ENCODE results near the gene REG4. TPM values are rescaled to one million over a fixed set of nuclear protein-coding genes. Genes with fewer than 3 reads are reported as not detected.

The REG4 gene
- total RNA-seq, 2 donors from 2014 or later, result 3.8 TPM; not detected in 1

DNA sequence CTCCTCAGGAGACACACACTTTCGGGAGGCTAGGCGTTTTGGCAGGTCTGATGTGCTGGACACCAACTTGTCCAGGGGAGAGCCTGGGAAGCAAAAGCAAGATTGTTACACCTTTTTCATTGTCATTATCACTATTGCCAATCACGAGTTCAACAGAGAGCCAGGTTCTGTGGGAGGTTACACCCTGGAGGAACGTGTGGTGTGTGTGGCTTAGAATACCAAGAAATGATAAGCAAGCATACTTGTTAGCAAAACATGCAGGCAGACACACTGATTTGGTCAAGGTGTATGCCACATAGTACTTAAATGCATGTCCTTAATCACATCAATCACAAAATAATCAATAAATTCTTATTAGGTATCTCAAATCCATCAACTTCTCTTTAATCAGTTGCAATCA lies 58.7 kb downstream of the REG4 start:
- no peaks in the 10 kb centered on the region for H3K4me1 ChIP-seq (ENCODE audit: control insufficient read depth in 1 of 2, low read depth in 2 of 2)
- TF ChIP-seq, protein P1, sequence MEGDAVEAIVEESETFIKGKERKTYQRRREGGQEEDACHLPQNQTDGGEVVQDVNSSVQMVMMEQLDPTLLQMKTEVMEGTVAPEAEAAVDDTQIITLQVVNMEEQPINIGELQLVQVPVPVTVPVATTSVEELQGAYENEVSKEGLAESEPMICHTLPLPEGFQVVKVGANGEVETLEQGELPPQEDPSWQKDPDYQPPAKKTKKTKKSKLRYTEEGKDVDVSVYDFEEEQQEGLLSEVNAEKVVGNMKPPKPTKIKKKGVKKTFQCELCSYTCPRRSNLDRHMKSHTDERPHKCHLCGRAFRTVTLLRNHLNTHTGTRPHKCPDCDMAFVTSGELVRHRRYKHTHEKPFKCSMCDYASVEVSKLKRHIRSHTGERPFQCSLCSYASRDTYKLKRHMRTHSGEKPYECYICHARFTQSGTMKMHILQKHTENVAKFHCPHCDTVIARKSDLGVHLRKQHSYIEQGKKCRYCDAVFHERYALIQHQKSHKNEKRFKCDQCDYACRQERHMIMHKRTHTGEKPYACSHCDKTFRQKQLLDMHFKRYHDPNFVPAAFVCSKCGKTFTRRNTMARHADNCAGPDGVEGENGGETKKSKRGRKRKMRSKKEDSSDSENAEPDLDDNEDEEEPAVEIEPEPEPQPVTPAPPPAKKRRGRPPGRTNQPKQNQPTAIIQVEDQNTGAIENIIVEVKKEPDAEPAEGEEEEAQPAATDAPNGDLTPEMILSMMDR (IDR thresholded peaks at IDR 0.05), result no peak
- no peaks in the 10 kb centered on the region for H3K27me3 ChIP-seq (replicated peaks; ENCODE audit: insufficient read depth)
- ATAC-seq (ENCODE audit: insufficient number of reproducible peaks, low FRiP score, low read depth), result no peak
- no peaks in the 10 kb centered on the region for H3K36me3 ChIP-seq
- DNase-seq (ENCODE audit: low spot score), result no peak
- no peak overlapping the region for H3K4me3 ChIP-seq
- H3K9me3 ChIP-seq, result no peaks in the 10 kb centered on the region
- H3K27ac ChIP-seq, result no peak overlapping the region

DNA sequence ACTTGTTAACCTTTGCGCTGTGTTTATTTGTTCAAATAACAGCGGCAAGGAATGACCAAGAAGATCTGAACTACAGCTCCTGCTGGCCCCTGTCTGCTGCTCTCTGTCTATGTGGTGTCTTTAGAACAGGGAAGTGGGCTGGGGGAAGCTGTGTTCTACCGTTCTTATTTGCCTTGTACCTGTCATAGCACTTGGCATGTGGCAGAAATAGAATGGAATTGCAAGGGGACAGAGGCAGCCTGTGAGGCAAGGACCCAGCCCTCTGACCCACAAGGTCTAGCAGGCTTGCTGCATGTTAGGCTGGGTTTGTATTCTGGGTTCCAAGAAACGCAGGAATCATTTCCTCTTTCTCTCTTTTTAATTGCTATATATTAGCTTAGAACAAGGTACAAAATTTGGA lies 63.2 kb downstream of the REG4 start:
- no peaks in the 10 kb centered on the region for H3K9me3 ChIP-seq
- H3K4me1 ChIP-seq (ENCODE audit: control insufficient read depth in 1 of 2, low read depth in 2 of 2), result peaks cover 0 to 13% of the 10 kb centered on the region in 2 donors
- no peak for ATAC-seq (ENCODE audit: insufficient number of reproducible peaks, low FRiP score, low read depth)
- TF ChIP-seq, protein P1 (IDR thresholded peaks at IDR 0.05), result no peak
- DNase-seq (ENCODE audit: low spot score), result no peak
- no peak overlapping the region for H3K27ac ChIP-seq
- no peaks in the 10 kb centered on the region for H3K36me3 ChIP-seq
- no peaks in the 10 kb centered on the region for H3K27me3 ChIP-seq (replicated peaks; ENCODE audit: insufficient read depth)
- no peak overlapping the region for H3K4me3 ChIP-seq

GRCh38 chr1:119747451-119747850 lies 63.8 kb downstream of the REG4 start:
- H3K4me1 ChIP-seq (ENCODE audit: control insufficient read depth in 1 of 2, low read depth in 2 of 2), result peaks cover 3 to 19% of the 10 kb centered on the region in 2 donors
- no peak for ATAC-seq (ENCODE audit: insufficient number of reproducible peaks, low FRiP score, low read depth)
- TF ChIP-seq, protein P1 (IDR thresholded peaks at IDR 0.05), result no peak
- no peaks in the 10 kb centered on the region for H3K27me3 ChIP-seq (replicated peaks; ENCODE audit: insufficient read depth)
- DNase-seq (ENCODE audit: low spot score), result no peak
- H3K27ac ChIP-seq, result no peak overlapping the region
- no peaks in the 10 kb centered on the region for H3K36me3 ChIP-seq
- H3K9me3 ChIP-seq, result no peaks in the 10 kb centered on the region
- no peak overlapping the region for H3K4me3 ChIP-seq

DNA sequence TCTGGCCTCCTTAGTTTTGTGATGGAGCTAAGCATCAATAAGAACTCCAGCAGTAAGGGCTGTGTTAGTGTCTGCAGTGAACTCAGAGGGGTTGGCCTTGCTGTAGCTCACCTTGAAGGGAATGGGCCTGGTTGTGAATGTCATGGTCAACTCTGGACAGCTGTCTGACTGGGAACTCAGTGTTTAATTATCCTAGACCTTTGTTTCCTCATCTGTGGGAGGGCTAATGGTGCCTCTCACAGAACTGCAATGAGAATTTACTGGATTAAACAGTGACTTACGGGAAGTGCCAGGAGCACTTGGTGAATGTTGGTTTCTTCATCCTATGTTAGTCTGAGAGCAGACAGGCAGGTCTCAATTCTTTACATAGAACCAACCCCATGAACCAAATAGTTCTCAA lies 66.2 kb downstream of the REG4 start:
- TF ChIP-seq, protein P1 (IDR thresholded peaks at IDR 0.05), result no peak
- Histone ChIP-seq H3K36me3 (no peaks in the 10 kb centered on the region), H3K9me3 (no peaks in the 10 kb centered on the region), H3K4me1 (ENCODE audit: control insufficient read depth in 1 of 2, low read depth in 2 of 2) (peaks cover 7 to 28% of the 10 kb centered on the region in 2 donors), H3K27me3 (replicated peaks; ENCODE audit: insufficient read depth) (no peaks in the 10 kb centered on the region), H3K4me3 (no peak overlapping the region), H3K27ac (no peak overlapping the region)
- ATAC-seq (ENCODE audit: insufficient number of reproducible peaks, low FRiP score, low read depth) (no peak), DNase-seq (ENCODE audit: low spot score) (no peak)

- Histone ChIP-seq H3K27me3 (replicated peaks; ENCODE audit: insufficient read depth) (no peaks in the 10 kb centered on the region), H3K4me1 (ENCODE audit: control insufficient read depth in 1 of 2, low read depth in 2 of 2) (peaks cover 7 to 28% of the 10 kb centered on the region in 2 donors), H3K4me3 (no peak overlapping the region), H3K9me3 (no peaks in the 10 kb centered on the region), H3K27ac (no peak overlapping the region), H3K36me3 (no peaks in the 10 kb centered on the region)
- DNase-seq (ENCODE audit: low spot score) (no peak), ATAC-seq (ENCODE audit: insufficient number of reproducible peaks, low FRiP score, low read depth) (no peak)
- TF ChIP-seq, protein P1 (IDR thresholded peaks at IDR 0.05), result no peak
Observed at GRCh38 chr1:119744598-119744942, 66.7 kb downstream of the REG4 start.

Other genes with a start within 250 kb of the REG4 start
- 1 to 10 TPM in 1 of 2 donors, under 1 TPM in 1; 0.95 to 4.1 TPM for gene ZNF697, start 163.2 kb downstream of the REG4 start, total RNA-seq
- 10 to 100 TPM; 25.7 to 44.9 TPM for gene PHGDH, start 99.5 kb downstream of the REG4 start, total RNA-seq
- 1 to 10 TPM in 1 of 2 donors, not detected in 1; 1.8 TPM for gene HMGCS2, start 42.6 kb downstream of the REG4 start, total RNA-seq
- not detected for gene ADAM30, start 85.1 kb upstream of the REG4 start, total RNA-seq